CD4-positive, alpha-beta T cell treated with Interleukin-17A for 1 hour (primary cell): ENCODE data around the gene SHC4.

Source experiments
- DNase-seq: peaks from one replicate; pipeline ENCODE4 v3.0.0-alpha.2; 2020

Gene SHC4

DNA sequence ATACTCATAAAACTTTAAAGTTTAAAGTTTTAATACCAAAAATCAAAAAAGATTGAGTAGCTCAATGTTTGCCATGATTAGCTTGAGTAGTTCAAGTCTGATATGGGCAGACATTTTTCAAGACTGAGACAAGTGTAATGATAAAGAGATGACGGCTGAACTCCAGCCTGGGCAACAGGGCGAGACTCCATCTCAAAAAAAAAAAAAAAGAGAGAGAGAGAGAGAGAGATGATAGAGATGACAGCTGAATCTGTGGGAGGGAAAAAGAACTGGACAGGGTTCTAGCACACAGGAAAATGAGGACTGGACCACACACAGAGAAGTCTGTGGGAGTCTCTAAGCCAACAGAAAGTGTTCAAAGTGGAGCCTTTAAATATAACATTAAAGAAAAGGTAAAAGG lies 178.0 kb downstream of the SHC4 start:
- no peak for DNase-seq

DNA sequence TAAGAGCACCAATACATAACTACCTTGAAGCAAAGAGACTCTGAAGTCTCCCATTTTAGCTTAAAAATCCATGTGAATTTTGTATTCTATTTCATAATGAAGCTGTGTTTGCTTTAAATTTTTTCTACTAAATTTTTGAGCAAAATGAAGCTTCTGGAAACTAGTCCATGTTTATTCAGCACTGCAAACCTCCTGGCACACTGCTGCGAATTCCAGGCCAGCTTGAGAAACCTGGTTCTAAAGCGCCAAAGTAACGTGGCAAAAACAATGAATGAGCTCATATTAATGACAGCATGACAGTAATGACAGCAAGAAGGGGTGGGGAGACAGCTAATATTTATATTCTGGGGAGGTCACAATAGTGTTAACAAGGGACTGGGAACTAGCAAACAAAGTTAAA lies 178.5 kb downstream of the SHC4 start:
- no peak for DNase-seq

DNA sequence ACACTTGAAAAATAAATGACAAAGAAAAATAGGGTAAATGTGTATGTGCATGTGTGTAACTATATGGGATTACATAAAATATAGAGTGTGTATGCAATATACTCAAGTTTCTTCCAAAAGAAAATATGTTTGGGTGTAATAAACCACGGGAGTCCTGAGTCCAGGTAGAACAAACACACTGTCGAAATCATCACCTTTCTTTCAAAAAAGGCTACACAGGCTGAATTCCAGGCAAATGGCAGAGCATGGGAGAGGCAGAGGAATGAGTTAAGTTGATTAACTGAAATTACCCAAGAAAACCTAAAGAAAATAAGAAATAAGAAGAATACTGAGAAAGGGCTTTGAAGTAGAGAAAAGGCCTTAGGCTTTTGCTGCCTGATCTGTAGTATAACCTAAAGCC lies 179.0 kb downstream of the SHC4 start:
- no peak for DNase-seq

DNA sequence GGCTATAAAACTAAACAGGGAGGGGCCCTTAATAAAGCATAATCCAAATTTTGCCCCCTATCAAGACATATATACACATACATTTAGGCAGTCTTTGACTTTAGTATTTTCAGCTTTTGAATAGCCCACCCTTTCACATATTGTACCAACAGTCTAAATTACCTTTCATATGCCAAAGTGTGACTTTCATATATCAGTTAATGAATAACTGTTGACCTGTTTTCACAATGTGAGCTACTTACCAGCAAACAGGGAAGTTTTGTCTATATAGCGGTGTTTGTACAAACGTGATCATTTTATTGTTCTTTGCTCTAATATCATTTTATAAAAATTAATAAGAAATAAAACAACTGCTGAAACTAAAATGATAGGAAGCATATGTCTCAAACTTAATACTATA lies 180.8 kb downstream of the SHC4 start:
- no peak for DNase-seq

DNA sequence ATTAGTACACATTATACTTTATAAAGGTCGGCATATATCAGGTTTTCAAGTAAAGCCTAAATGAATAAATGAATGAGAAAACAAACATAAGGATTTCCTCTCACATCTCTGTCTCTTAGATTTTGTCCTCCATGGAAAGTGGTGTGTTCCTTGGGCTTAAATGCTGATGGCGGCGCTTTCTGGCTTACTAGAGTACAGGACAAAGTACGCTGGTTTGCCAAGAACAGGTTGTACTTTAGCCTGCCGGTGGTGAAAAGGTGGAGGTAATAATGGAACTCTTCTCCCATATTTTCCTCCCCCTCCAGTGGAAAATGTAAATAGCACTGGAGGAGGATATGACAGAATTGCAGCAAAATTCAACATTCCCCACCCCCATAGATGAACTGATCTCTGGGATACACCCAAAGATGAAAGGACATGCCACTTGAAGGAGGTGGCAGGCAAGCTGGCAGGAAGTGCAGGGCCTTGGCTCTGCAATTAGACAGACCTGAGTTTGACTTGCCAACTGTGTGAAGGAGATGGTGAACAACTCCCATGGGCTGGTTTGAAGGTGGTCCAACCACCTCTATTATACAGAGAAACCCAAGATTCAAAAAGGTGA lies 182.1 kb downstream of the SHC4 start:
- no peak for DNase-seq

DNA sequence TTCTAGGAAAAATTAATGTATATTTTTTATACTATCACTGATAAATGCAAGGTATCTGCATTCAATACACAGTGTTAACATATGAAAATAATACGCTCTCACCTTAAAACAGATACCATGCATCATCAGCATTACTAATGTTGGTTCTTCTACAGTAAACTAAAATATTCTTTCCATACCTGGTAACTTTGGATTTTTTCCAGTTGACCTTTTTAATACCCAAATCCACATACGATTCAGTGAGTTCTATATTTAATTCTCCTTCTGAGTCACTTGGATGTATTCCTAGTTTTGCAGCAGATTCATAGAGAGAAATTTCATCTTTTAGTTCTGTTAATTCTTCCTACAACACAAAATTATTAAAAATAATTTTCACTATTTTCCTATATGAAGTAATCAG lies 182.7 kb downstream of the SHC4 start:
- DNase-seq = no peak

DNA sequence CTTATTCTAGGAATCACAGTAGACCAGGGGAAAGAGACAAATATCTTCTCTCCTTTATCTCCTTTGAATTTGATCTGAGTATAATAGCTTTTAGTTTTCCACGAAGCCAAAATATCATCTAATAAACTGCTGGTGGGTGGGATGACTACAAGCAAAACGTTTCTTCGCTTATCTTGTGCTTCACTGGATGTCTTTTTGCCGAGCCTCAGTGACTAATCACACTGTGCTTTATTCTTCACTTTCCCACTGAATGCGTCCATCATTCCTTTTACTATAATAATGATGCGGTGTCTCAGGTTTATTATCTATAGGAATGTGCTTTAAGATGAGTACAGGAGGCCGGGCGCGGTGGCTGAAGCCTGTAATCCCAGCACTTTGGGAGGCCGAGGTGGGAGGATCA lies 185.4 kb downstream of the SHC4 start:
- DNase-seq = no peak

DNA sequence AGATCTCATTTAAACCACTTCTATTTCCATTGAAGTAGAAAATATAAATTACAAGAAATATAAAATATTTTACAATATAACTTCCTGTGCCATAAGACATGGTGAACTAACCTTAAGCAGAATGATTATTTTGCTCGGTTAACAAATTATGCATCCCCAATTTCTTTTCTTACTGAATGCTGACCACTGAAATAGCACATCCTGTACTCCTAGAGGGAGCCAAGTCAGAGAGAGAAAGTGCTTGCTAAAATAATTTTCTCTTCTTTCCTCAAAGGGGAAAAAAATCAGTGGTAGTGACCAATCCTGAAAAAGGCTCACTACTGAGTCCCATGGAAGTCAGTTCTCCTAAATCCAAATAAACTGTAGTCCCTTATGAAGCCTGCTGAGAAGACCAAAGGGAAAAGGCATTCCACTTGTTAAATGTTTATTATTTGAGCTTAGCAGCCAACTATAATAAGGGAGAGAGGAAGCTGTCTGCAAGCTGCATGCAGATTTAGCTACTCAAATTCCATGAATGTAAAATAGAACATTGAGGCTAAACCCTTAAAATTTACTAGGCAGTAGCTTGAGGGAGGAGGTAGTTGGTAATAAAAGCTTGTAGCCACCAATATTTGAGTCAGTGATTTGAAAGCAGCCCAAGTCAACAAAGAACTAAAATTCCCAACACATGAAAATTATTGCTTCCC lies 185.9 kb downstream of the SHC4 start:
- no peak for DNase-seq

DNA sequence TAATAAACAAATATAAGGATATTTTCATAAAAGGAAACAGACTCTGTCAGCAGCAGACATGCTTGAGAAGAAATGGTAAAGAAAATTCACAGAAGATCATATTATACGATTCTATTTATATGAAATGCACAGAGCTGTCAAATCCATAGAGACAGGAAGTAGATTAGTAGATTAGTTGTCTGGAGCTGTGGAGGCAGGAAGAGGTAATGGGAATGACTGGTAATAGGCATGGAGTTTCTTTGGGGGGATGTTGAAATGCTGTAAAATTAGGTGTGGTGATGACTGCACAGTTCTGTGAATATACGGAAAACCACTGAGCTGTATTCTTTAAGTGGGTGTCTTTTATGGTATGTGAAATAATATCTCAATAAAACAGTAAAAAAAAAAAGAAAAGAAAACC lies 188.2 kb downstream of the SHC4 start:
- no peak for DNase-seq

DNA sequence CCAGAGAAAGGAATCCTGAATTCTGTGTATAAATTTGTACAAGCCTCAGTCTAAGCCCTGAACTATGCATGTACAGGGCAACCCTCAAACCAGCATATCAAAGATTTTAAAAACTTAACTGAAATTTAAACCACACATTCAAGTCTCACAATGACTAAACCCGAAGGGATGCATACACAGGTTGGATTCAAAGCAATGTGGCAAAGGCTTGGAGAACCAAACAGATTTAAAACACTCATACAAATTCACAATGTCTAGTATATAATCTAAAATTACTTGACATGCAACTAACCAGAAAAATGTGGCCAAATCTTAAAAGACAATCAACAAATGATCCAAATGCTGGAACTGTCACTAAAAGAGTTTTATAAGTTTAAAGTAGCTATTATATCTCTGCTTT lies 189.2 kb downstream of the SHC4 start:
- no peak for DNase-seq
